Lung (tissue), 12 donors: Measurements from ENCODE around the gene PANK3. TPM values are rescaled to one million over a fixed set of nuclear protein-coding genes. Genes with fewer than 3 reads are reported as not detected.
A peak's percentile ranks its signal among the peaks of the same experiment; 100 is the strongest.

Source experiments
- ATAC-seq: fragments of 200-7000 bp; cut with Tn5 transposase; one replicate; pipeline ENCODE4 v1.9.1; 2020; ENCODE audit warnings: moderate number of reproducible peaks; ENCODE audit not compliant: insufficient read depth, low FRiP score
- DNase-seq, 3 donors: peaks; one replicate each; pipeline ENCODE4 v3.0.0-alpha.2; 2013 to 2017
- H3K27ac ChIP-seq, 2 donors: one replicate each; pipeline ENCODE4 v1.5.1; 2013; ENCODE audit warnings: mild to moderate bottlenecking in 2 of 2, moderate library complexity in 2 of 2, control low read depth in 1 of 2, inconsistent platforms in 1 of 2, low read depth in 1 of 2, low read length in 1 of 2
- H3K27me3 ChIP-seq, 3 donors: one replicate each; pipeline ENCODE4 v1.5.1; 2013; ENCODE audit warnings: low read length in 2 of 3; ENCODE audit not compliant: control insufficient read depth in 3 of 3, insufficient read depth in 3 of 3
- H3K36me3 ChIP-seq, 4 donors: one replicate each; pipeline ENCODE4 v1.5.1; 2013; ENCODE audit warnings: low read length in 4 of 4, mild to moderate bottlenecking in 1 of 4, moderate library complexity in 1 of 4; ENCODE audit not compliant: control insufficient read depth in 4 of 4, insufficient read depth in 4 of 4
- H3K4me1 ChIP-seq, 5 donors: one replicate each; pipeline ENCODE4 v1.5.1; 2013; ENCODE audit warnings: low read length in 5 of 5, mild to moderate bottlenecking in 2 of 5, moderate library complexity in 1 of 5; ENCODE audit not compliant: control insufficient read depth in 5 of 5, insufficient read depth in 5 of 5
- H3K4me3 ChIP-seq: one replicate; pipeline ENCODE4 v1.5.1; 2013; ENCODE audit warnings: mild to moderate bottlenecking, control low read depth, moderate library complexity
- H3K9ac ChIP-seq, 2 donors: one replicate each; pipeline ENCODE4 v1.5.1; 2013; ENCODE audit warnings: low read length in 2 of 2, control low read depth in 1 of 2; ENCODE audit not compliant: insufficient read depth in 1 of 2
- H3K9me3 ChIP-seq, 4 donors: one replicate each; pipeline ENCODE4 v1.5.1; 2013; ENCODE audit warnings: low read length in 3 of 4, mild to moderate bottlenecking in 1 of 4, moderate library complexity in 1 of 4; ENCODE audit not compliant: control insufficient read depth in 4 of 4, insufficient read depth in 3 of 4
- WGBS, 2 donors: extraction: QIAGEN DNeasy Blood & Tissue Kit; methylation state at CpG; one replicate each; pipeline ENCODE4 v1.1.7; 2013; 5-methylcytosine and 5-hydroxymethylcytosine counted together
- polyA plus RNA-seq, 2 donors: library from polyadenylated mRNA; stranded (reverse); fragments of 200-250 nt; gene quantifications; one replicate each; pipeline ENCODE4 v1.2.1, GENCODE V29; 2013
- total RNA-seq, 2 donors: library from RNA; depleted of rRNA in 1 of 2; stranded (reverse); fragments of >200 nt in 1 of 2; gene quantifications; one replicate each; pipeline ENCODE4 v1.2.1, GENCODE V29; 2014 to 2021
- TF ChIP-seq, protein P1 (sequence below): IDR thresholded peaks from 2 replicates; pipeline ENCODE4 v1.5.1; 2012; ENCODE audit warnings: mild to moderate bottlenecking; ENCODE audit errors: control extremely low read depth, extremely low read depth
- donor health status: control.
- donor health status: control.
- donor health status: Bipolar disorder and iron deficiency.
- donor health status: healthy.
- donor health status: DM: yes; HTN: yes; CAD: no.

Gene PANK3
- total and polyA plus RNA-seq, 4 donors, result 6.4 to 71.6 (median 30.9) TPM

GRCh38 chr5:168612123-168612522 is 33.0 kb upstream of the PANK3 start:
- Histone ChIP-seq H3K4me1 (no peaks in the 10 kb centered on the region), H3K4me3 (no peak overlapping the region), H3K27me3 (no peaks in the 10 kb centered on the region), H3K9me3 (no peaks in the 10 kb centered on the region), H3K9ac (no peak overlapping the region), H3K36me3 (no peaks in the 10 kb centered on the region), H3K27ac (no peak overlapping the region)
- no peak for DNase-seq
- ATAC-seq, result no peak
- TF ChIP-seq, protein P1, sequence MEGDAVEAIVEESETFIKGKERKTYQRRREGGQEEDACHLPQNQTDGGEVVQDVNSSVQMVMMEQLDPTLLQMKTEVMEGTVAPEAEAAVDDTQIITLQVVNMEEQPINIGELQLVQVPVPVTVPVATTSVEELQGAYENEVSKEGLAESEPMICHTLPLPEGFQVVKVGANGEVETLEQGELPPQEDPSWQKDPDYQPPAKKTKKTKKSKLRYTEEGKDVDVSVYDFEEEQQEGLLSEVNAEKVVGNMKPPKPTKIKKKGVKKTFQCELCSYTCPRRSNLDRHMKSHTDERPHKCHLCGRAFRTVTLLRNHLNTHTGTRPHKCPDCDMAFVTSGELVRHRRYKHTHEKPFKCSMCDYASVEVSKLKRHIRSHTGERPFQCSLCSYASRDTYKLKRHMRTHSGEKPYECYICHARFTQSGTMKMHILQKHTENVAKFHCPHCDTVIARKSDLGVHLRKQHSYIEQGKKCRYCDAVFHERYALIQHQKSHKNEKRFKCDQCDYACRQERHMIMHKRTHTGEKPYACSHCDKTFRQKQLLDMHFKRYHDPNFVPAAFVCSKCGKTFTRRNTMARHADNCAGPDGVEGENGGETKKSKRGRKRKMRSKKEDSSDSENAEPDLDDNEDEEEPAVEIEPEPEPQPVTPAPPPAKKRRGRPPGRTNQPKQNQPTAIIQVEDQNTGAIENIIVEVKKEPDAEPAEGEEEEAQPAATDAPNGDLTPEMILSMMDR, result no peak
- WGBS, 2 donors, result 74 to 83% methylated on average over 4 of the region's 4 CpGs

DNA sequence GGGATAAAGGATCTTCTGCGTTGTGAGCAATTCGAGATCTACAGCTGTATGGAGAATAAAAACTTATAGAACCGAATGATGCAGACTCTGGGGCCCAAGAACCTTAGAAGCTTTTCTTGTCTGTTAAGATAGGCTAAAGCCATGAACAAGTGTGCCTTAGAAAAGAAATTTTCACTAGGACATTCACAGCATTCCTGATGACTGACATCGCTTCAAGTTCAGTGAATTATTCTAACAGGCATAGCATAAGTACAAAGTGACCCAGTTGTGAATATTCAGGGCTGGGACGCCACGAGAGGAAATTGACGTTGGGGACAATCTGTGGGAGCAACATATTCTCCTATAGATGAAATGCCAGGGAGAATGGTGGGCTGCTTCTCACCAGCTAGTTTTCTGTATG is 32.0 kb upstream of the PANK3 start:
- ATAC-seq, result no peak
- Histone ChIP-seq H3K27ac (no peak overlapping the region), H3K9ac (no peak overlapping the region), H3K27me3 (no peaks in the 10 kb centered on the region), H3K9me3 (no peaks in the 10 kb centered on the region), H3K4me3 (no peak overlapping the region), H3K4me1 (no peaks in the 10 kb centered on the region), H3K36me3 (no peaks in the 10 kb centered on the region)
- 70 to 75% methylated on average over 7 of the region's 7 CpGs for WGBS, 2 donors
- peak in 1 of 3 donors; percentile 21 for DNase-seq
- TF ChIP-seq, protein P1, result no peak

- TF ChIP-seq, protein P1, result no peak
- H3K9ac ChIP-seq, result no peak overlapping the region
- H3K9me3 ChIP-seq, result peaks cover 0 to 2% (median 0%) of the 10 kb centered on the region in 4 donors
- H3K27ac ChIP-seq, result no peak overlapping the region
- no peak overlapping the region for H3K4me3 ChIP-seq
- H3K36me3 ChIP-seq, result no peaks in the 10 kb centered on the region
- WGBS, 2 donors, result 79 to 84% methylated on average over 3 of the region's 3 CpGs
- H3K27me3 ChIP-seq, result no peaks in the 10 kb centered on the region
- no peak for DNase-seq
- ATAC-seq, result no peak
- H3K4me1 ChIP-seq, result no peaks in the 10 kb centered on the region
Observed at GRCh38 chr5:168609806-168610482, 30.8 kb upstream of the PANK3 start.

GRCh38 chr5:168608821-168609220 is 29.7 kb upstream of the PANK3 start:
- TF ChIP-seq, protein P1, result no peak
- Histone ChIP-seq H3K27ac (no peak overlapping the region), H3K4me1 (no peaks in the 10 kb centered on the region), H3K9ac (no peak overlapping the region), H3K36me3 (no peaks in the 10 kb centered on the region), H3K27me3 (no peaks in the 10 kb centered on the region), H3K4me3 (no peak overlapping the region), H3K9me3 (peaks cover 0 to 2% (median 0%) of the 10 kb centered on the region in 4 donors)
- no peak for DNase-seq
- 90 to 94% methylated on average over 2 of the region's 2 CpGs for WGBS, 2 donors
- ATAC-seq, result no peak
